ENCODE data around the gene GALK1.

GALK1 gene

GRCh38 chr17:75722076-75722475 is 42.9 kb downstream of the GALK1 start:
- Histone ChIP-seq H3K4me1 (peaks cover 0 to 23% (median 11%) of the 10 kb centered on the region in 4 donors), H3K27me3 (peaks cover 3 to 72% of the 10 kb centered on the region in 2 donors), H3K27ac (no peak overlapping the region), H3K4me3 (peak overlapping the region; percentile 34 to 51), H3K36me3 (peaks cover 0 to 28% (median 0%) of the 10 kb centered on the region in 3 donors), H3K9me3 (no peaks in the 10 kb centered on the region)
- DNase-seq: no peak
- intact Hi-C loops (cut with DNase I; ENCODE audit: low total_unique reads): no loop called here
- no peak for TF ChIP-seq CTCF (IDR thresholded peaks at IDR 0.05)

GRCh38 chr17:75721463-75722011 is 43.5 kb downstream of the GALK1 start:
- peaks cover 0 to 23% (median 11%) of the 10 kb centered on the region in 4 donors for H3K4me1 ChIP-seq
- no peak for TF ChIP-seq CTCF (IDR thresholded peaks at IDR 0.05)
- peak overlapping the region; percentile 34 to 51 for H3K4me3 ChIP-seq
- intact Hi-C loops (cut with DNase I; ENCODE audit: low total_unique reads): no loop called here
- DNase-seq: no peak
- H3K36me3 ChIP-seq: peaks cover 0 to 23% (median 0%) of the 10 kb centered on the region in 3 donors
- H3K27me3 ChIP-seq: peaks cover 3 to 68% of the 10 kb centered on the region in 2 donors
- H3K9me3 ChIP-seq: no peaks in the 10 kb centered on the region
- no peak overlapping the region for H3K27ac ChIP-seq

- peaks cover 0 to 23% (median 11%) of the 10 kb centered on the region in 4 donors for H3K4me1 ChIP-seq
- H3K36me3 ChIP-seq: peaks cover 0 to 18% (median 0%) of the 10 kb centered on the region in 3 donors
- intact Hi-C loops (cut with DNase I; ENCODE audit: low total_unique reads): no loop called here
- no peak within 1 kb of the TSS for H3K27ac ChIP-seq
- TF ChIP-seq CTCF (IDR thresholded peaks at IDR 0.05): no peak
- peak in 1 of 2 donors; percentile 60 for DNase-seq
- peak within 1 kb of the TSS; percentile 34 to 51 for H3K4me3 ChIP-seq
- peaks cover 3 to 71% of the 10 kb centered on the region in 2 donors for H3K27me3 ChIP-seq
- no peaks in the 10 kb centered on the region for H3K9me3 ChIP-seq
Observed at GRCh38 chr17:75720656-75721462, 44.1 kb downstream of the GALK1 start, which contains the start of gene ITGB4. ITGB4 (plus strand) TSS chr17:75721459; CDS start chr17:75724704, 3,245 bp downstream.

GRCh38 chr17:75719732-75720131 is 45.3 kb downstream of the GALK1 start:
- no peak overlapping the region for H3K4me3 ChIP-seq
- H3K27ac ChIP-seq: no peak overlapping the region
- H3K27me3 ChIP-seq: peaks cover 3 to 74% of the 10 kb centered on the region in 2 donors

GRCh38 chr17:75712446-75712845 is 52.5 kb downstream of the GALK1 start:
- peaks cover 0 to 20% of the 10 kb centered on the region in 2 donors for H3K27me3 ChIP-seq

More at GRCh38 chr17:75719732-75720131, 45.3 kb downstream of the GALK1 start:
- intact Hi-C loops (cut with DNase I; ENCODE audit: low total_unique reads): no loop called here
- Histone ChIP-seq H3K4me1 (peaks cover 0 to 23% (median 11%) of the 10 kb centered on the region in 4 donors), H3K36me3 (peaks cover 0 to 7% (median 0%) of the 10 kb centered on the region in 3 donors), H3K9me3 (no peaks in the 10 kb centered on the region)
- no peak for TF ChIP-seq CTCF (IDR thresholded peaks at IDR 0.05)
- no peak for DNase-seq

More at GRCh38 chr17:75712446-75712845, 52.5 kb downstream of the GALK1 start:
- intact Hi-C loops (cut with DNase I; ENCODE audit: low total_unique reads): no loop called here
- H3K4me3 ChIP-seq: no peak overlapping the region
- no peak for TF ChIP-seq CTCF (IDR thresholded peaks at IDR 0.05)
- no peak for DNase-seq
- no peak overlapping the region for H3K27ac ChIP-seq
- H3K9me3 ChIP-seq: no peaks in the 10 kb centered on the region
- no peaks in the 10 kb centered on the region for H3K4me1 ChIP-seq
- peaks cover 9 to 16% (median 11%) of the 10 kb centered on the region in 3 donors for H3K36me3 ChIP-seq

Measured in tibial artery (tissue), 4 donors.